H1 (cell line): ENCODE results near the gene EBLN2. TPM values are rescaled to one million over a fixed set of nuclear protein-coding genes. Genes with fewer than 3 reads are reported as not detected.

Source experiments
- CTCF ChIA-PET: fragments of 300-600 bp; sonication (Branson Sonifier 250); formaldehyde crosslinking; loops from one replicate; lab custom pipeline; 2021; ENCODE audit not compliant: partially characterized antibody; lab: Charles Lee
- POLR2A ChIA-PET: fragments of 300-600 bp; sonication (Branson Sonifier 250); formaldehyde crosslinking; loops from one replicate; lab custom pipeline; 2021; ENCODE audit warnings: inconsistent platforms; ENCODE audit not compliant: partially characterized antibody; lab: Charles Lee
- DNase-seq, 2 experiments: peaks; one replicate each; pipeline versions ENCODE4 v3.0.0 to v3.0.0-alpha.2; 2010 to 2022; ENCODE audit warnings: low spot score in 2 of 2, low read depth in 1 of 2, mixed read lengths in 1 of 2
- FAIRE-seq: peaks from 2 replicates; lab custom pipeline; 2011; peaks lifted over from hg19 to GRCh38; lab: Jason Lieb, UNC
- H2AFZ ChIP-seq: 2 replicates; pipeline ENCODE4 v1.8.1; 2012; ENCODE audit warnings: low read length, inconsistent platforms
- H2AK5ac ChIP-seq: 2 replicates; pipeline ENCODE4 v1.6.1; 2013; ENCODE audit warnings: low read depth, low read length
- H2BK120ac ChIP-seq: replicated peaks from 2 replicates; pipeline ENCODE3; 2013; ENCODE audit warnings: low read depth, low read length, inconsistent platforms
- H2BK12ac ChIP-seq: 2 replicates; pipeline ENCODE4 v1.6.1; 2013; ENCODE audit warnings: low read depth, low read length
- H2BK15ac ChIP-seq: 2 replicates; pipeline ENCODE4 v1.6.1; 2013; ENCODE audit warnings: low read length
- H2BK20ac ChIP-seq: 2 replicates; pipeline ENCODE4 v1.6.1; 2013; ENCODE audit warnings: low read length
- H2BK5ac ChIP-seq: 2 replicates; pipeline ENCODE4 v1.6.1; 2013; ENCODE audit warnings: low read depth, low read length
- H3K14ac ChIP-seq: 2 replicates; pipeline ENCODE4 v1.6.1; 2013; ENCODE audit warnings: inconsistent platforms; ENCODE audit not compliant: insufficient read length
- H3K18ac ChIP-seq: 2 replicates; pipeline ENCODE4 v1.6.1; 2013; ENCODE audit warnings: low read length; ENCODE audit errors: extremely low read depth
- H3K23ac ChIP-seq: 2 replicates; pipeline ENCODE4 v1.6.1; 2013; ENCODE audit warnings: inconsistent platforms; ENCODE audit not compliant: insufficient read length
- H3K23me2 ChIP-seq: 2 replicates; pipeline ENCODE4 v1.6.1; 2013; ENCODE audit warnings: low read depth, low read length
- H3K27ac ChIP-seq: 2 replicates; pipeline ENCODE4 v1.6.1; 2011; ENCODE audit warnings: low read depth, low read length, inconsistent platforms
- H3K27me3 ChIP-seq, 4 experiments: replicated peaks in 1 of 4; 1 replicate in 1 of 4; 2 replicates in 3 of 4; pipeline versions ENCODE4 v1.6.1 to v1.8.1; 2011 to 2013; ENCODE audit warnings: low read length in 3 of 4, mild to moderate bottlenecking in 3 of 4, inconsistent platforms in 2 of 4, mixed read lengths in 2 of 4, moderate library complexity in 1 of 4; ENCODE audit not compliant: control insufficient read depth in 3 of 4, insufficient read depth in 3 of 4; ENCODE audit errors: extremely low read depth in 1 of 4
- H3K36me3 ChIP-seq, 4 experiments: 2 replicates each; pipeline versions ENCODE4 v1.6.1 to v1.8.1; 2011 to 2013; ENCODE audit warnings: mild to moderate bottlenecking in 4 of 4, low read length in 3 of 4, moderate library complexity in 2 of 4, control low read depth in 1 of 4, inconsistent platforms in 1 of 4; ENCODE audit not compliant: insufficient read depth in 4 of 4, control insufficient read depth in 2 of 4
- H3K4ac ChIP-seq: replicated peaks from 2 replicates; pipeline ENCODE3; 2013; ENCODE audit warnings: low read length, low read depth, mixed read lengths, inconsistent platforms; ENCODE audit not compliant: insufficient read length
- H3K4me1 ChIP-seq, 4 experiments: replicated peaks in 1 of 4; 1 replicate in 1 of 4; 2 replicates in 3 of 4; pipeline versions ENCODE4 v1.6.1 to v1.8.1; 2011 to 2013; ENCODE audit warnings: low read length in 3 of 4, inconsistent platforms in 2 of 4, mixed read lengths in 1 of 4; ENCODE audit not compliant: insufficient read depth in 4 of 4, control insufficient read depth in 3 of 4
- H3K4me2 ChIP-seq, 2 experiments: 2 replicates each; pipeline versions ENCODE4 v1.6.1 to v1.8.1; 2011 to 2013; ENCODE audit warnings: low read depth in 2 of 2, low read length in 2 of 2, control low read depth in 1 of 2, inconsistent platforms in 1 of 2, mild to moderate bottlenecking in 1 of 2; ENCODE audit not compliant: insufficient read depth in 1 of 2
- H3K4me3 ChIP-seq, 4 experiments: fragments of 200-600, 300-600 bp in 1 of 4; sonication (generic), shearing (Covaris generic), sonication (Bioruptor Twin) in 1 of 4; 2 replicates each; pipeline versions ENCODE4 v1.5.1 to v1.8.1; 2011 to 2016; ENCODE audit warnings: low read length in 4 of 4, low read depth in 3 of 4, control low read depth in 2 of 4, inconsistent platforms in 2 of 4, mild to moderate bottlenecking in 2 of 4, mixed read lengths in 1 of 4, moderate library complexity in 1 of 4; ENCODE audit not compliant: insufficient read depth in 2 of 4; ENCODE audit errors: extremely low read depth in 1 of 4
- H3K56ac ChIP-seq: replicated peaks from 2 replicates; pipeline ENCODE3; 2013; ENCODE audit warnings: low read depth, mild to moderate bottlenecking, mixed read lengths, low read length, inconsistent platforms; ENCODE audit not compliant: insufficient read length
- H3K79me1 ChIP-seq: 2 replicates; pipeline ENCODE4 v1.6.1; 2013; ENCODE audit warnings: low read depth, low read length, control low read depth
- H3K79me2 ChIP-seq, 2 experiments: 2 replicates each; pipeline versions ENCODE4 v1.6.1 to v1.8.1; 2012 to 2013; ENCODE audit warnings: low read length in 2 of 2, mild to moderate bottlenecking in 2 of 2, inconsistent platforms in 1 of 2; ENCODE audit not compliant: insufficient read depth in 2 of 2, control insufficient read depth in 1 of 2
- H3K9ac ChIP-seq, 4 experiments: replicated peaks in 1 of 4; 1 replicate in 1 of 4; 2 replicates in 3 of 4; pipeline versions ENCODE4 v1.6.1 to v1.8.1; 2011 to 2013; ENCODE audit warnings: low read depth in 3 of 4, low read length in 3 of 4, control low read depth in 2 of 4, mild to moderate bottlenecking in 2 of 4, moderate library complexity in 2 of 4, inconsistent platforms in 1 of 4; ENCODE audit errors: extremely low read depth in 1 of 4
- H3K9me3 ChIP-seq, 2 experiments: 2 replicates each; pipeline versions ENCODE4 v1.6.1 to v1.8.1; 2012 to 2013; ENCODE audit warnings: mild to moderate bottlenecking in 2 of 2, moderate library complexity in 2 of 2, control low read depth in 1 of 2, inconsistent platforms in 1 of 2, low read depth in 1 of 2, low read length in 1 of 2, mixed read lengths in 1 of 2; ENCODE audit not compliant: insufficient read depth in 2 of 2
- H4K20me1 ChIP-seq, 2 experiments: replicated peaks in 1 of 2; 2 replicates each; pipeline versions ENCODE3 to v1.8.1; 2011 to 2013; ENCODE audit warnings: inconsistent platforms in 2 of 2, low read length in 2 of 2, mild to moderate bottlenecking in 1 of 2; ENCODE audit not compliant: insufficient read depth in 2 of 2, control insufficient read depth in 1 of 2
- H4K5ac ChIP-seq: 2 replicates; pipeline ENCODE4 v1.6.1; 2013; ENCODE audit warnings: low read length, low read depth, mixed read lengths, inconsistent platforms; ENCODE audit not compliant: insufficient read length
- H4K8ac ChIP-seq: 2 replicates; pipeline ENCODE4 v1.8.0; 2013; ENCODE audit warnings: mild to moderate bottlenecking, moderate library complexity, low read length, inconsistent platforms; ENCODE audit not compliant: insufficient read depth; ENCODE audit errors: extremely low read depth
- H4K91ac ChIP-seq: replicated peaks from 2 replicates; pipeline ENCODE3; 2013; ENCODE audit warnings: low read length, mixed read lengths, inconsistent platforms; ENCODE audit not compliant: insufficient read length
- WGBS, 2 experiments: shearing (Covaris generic) in 1 of 2; methylation state at CpG; one replicate each; pipeline versions ENCODE4 v1.1.6 to v1.1.7; 2013 to 2015; ENCODE audit warnings: low lambda C conversion rate in 2 of 2, mixed read lengths in 2 of 2, inconsistent platforms in 1 of 2, low coverage in 1 of 2, missing lambda C conversion rate in 1 of 2; ENCODE audit not compliant: insufficient replicate concordance in 2 of 2, insufficient coverage in 1 of 2, insufficient read length in 1 of 2; ENCODE audit errors: extremely low coverage in 1 of 2, missing lambda C conversion rate in 1 of 2; 5-methylcytosine and 5-hydroxymethylcytosine counted together
- polyA plus RNA-seq, 7 experiments: library from polyadenylated mRNA; depleted of rRNA in 3 of 7; stranded (reverse) in 5 of 7; unstranded in 2 of 7; fragments of >200 nt in 5 of 7; fragments of 200-250 nt in 2 of 7; gene quantifications; 1 replicate in 5 of 7; 2 replicates in 1 of 7; 4 replicates in 1 of 7; pipeline versions ENCODE4 v1.2.1 to v1.2.3, GENCODE V29; 2011 to 2013; ENCODE audit warnings: missing spikeins in 2 of 7, mixed read lengths in 2 of 7
- total RNA-seq: library from RNA; stranded (reverse); fragmentation: NEBNext Ultra II Directional; extraction: Animal tissue kit (Norgen Biotek cat#: 25700); gene quantifications from 2 replicates; pipeline ENCODE4 v1.2.1, GENCODE V29; 2021

Gene EBLN2
- total and polyA plus RNA-seq, 2 of the 8 experiments (the other 6 are each of a cell fraction or from before 2014, with no cell fraction given) = 1.9 to 3.8 TPM

DNA sequence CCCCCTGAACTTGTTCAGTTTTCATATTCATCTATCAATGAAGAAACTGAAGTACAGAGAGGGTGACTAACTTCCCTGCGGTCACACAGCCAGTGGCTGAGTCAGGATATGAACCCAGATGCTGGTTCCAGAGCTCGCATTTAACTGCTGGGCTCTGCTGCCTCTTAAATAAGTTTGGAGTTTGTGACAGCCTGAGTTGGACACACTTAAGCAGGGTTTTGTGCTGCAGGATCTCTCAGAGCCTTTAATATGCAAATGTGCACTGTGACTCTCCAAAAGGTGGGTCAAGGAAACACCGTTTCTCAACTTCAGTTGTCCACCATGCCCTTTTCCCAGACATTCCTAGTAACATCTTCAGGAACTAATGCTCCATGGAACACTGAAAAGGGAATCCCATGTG is 45.8 kb downstream of the EBLN2 start:
- H3K23ac ChIP-seq = no peak overlapping the region
- H3K9me3 ChIP-seq = no peaks in the 10 kb centered on the region
- no peak overlapping the region for H4K91ac ChIP-seq
- no peak overlapping the region for H2AFZ ChIP-seq
- no peak overlapping the region for H2BK12ac ChIP-seq
- H3K79me2 ChIP-seq = no peaks in the 10 kb centered on the region
- H3K14ac ChIP-seq = no peak overlapping the region
- H4K8ac ChIP-seq = no peak overlapping the region
- no peak overlapping the region for H3K56ac ChIP-seq
- H3K23me2 ChIP-seq = no peaks in the 10 kb centered on the region
- H3K4me1 ChIP-seq = no peaks in the 10 kb centered on the region; a peak in 1 of 7 replicates
- no peak overlapping the region for H2BK15ac ChIP-seq
- ChIA-PET POLR2A (interaction anchor here (0.7 kb wide), 1 partner anchor 13 kb away, joined by 3 read pairs; no protein-coding TSS in a partner anchor), CTCF (interaction anchor here (1.0 kb wide), 1 partner anchor 325 kb away, joined by 3 read pairs; no protein-coding TSS in a partner anchor)
- no peak overlapping the region for H2AK5ac ChIP-seq
- no peaks in the 10 kb centered on the region; a peak in 1 of 7 replicates for H3K27me3 ChIP-seq
- no peak overlapping the region for H2BK120ac ChIP-seq
- no peak overlapping the region for H2BK20ac ChIP-seq
- H3K4ac ChIP-seq = no peak overlapping the region
- H3K9ac ChIP-seq = no peak overlapping the region
- no peak overlapping the region for H3K18ac ChIP-seq
- H4K5ac ChIP-seq = no peak overlapping the region
- H3K27ac ChIP-seq = no peak overlapping the region
- FAIRE-seq (no peak), DNase-seq (no peak)
- H3K4me2 ChIP-seq = no peak overlapping the region
- H3K4me3 ChIP-seq = no peak overlapping the region
- no peak overlapping the region for H2BK5ac ChIP-seq
- H3K79me1 ChIP-seq = no peaks in the 10 kb centered on the region; the same call in 1 of the 2 replicates
- no peaks in the 10 kb centered on the region for H3K36me3 ChIP-seq
- H4K20me1 ChIP-seq = no peaks in the 10 kb centered on the region
- 80% methylated on average over 3 of the region's 3 CpGs; no CpG with 5 or more reads in 1 of the 2 experiments for WGBS, 2 experiments
